Breast epithelium (tissue), 4 donors: ENCODE results near the gene ROCK1. TPM values are rescaled to one million over a fixed set of nuclear protein-coding genes. Genes with fewer than 3 reads are reported as not detected.

Experiments used
- DNase-seq, 2 donors: peaks; one replicate each; pipeline ENCODE4 v3.0.0-alpha.2; 2019; ENCODE audit warnings: low spot score in 2 of 2
- H3K27ac ChIP-seq, 2 donors: fragments of 200-600 bp; sonication (generic) in 1 of 2; one replicate each; pipeline ENCODE4 v1.5.1; 2016 to 2019; ENCODE audit warnings: mild to moderate bottlenecking in 1 of 2
- H3K27me3 ChIP-seq, 2 donors: fragments of 200-600 bp; sonication (generic) in 1 of 2; one replicate each; pipeline versions ENCODE4 v1.5.1 to v1.6.0; 2017 to 2019; ENCODE audit warnings: control low read depth in 1 of 2, mild to moderate bottlenecking in 1 of 2
- H3K36me3 ChIP-seq: fragments of 200-600 bp; one replicate; pipeline ENCODE4 v1.5.1; 2019
- H3K4me1 ChIP-seq, 2 donors: fragments of 200-600 bp; sonication (generic); one replicate each; pipeline ENCODE4 v1.5.1; 2016 to 2019; ENCODE audit warnings: control low read depth in 1 of 2
- H3K4me3 ChIP-seq, 3 donors: fragments of 200-600 bp; sonication (generic); 1 replicate in 2 of 3; 2 replicates in 1 of 3; pipeline ENCODE4 v1.5.1; 2016 to 2019; ENCODE audit warnings: mild to moderate bottlenecking in 3 of 3, moderate library complexity in 2 of 3
- H3K9me3 ChIP-seq, 2 donors: fragments of 200-600 bp; sonication (generic) in 1 of 2; one replicate each; pipeline ENCODE4 v1.5.1; 2016 to 2019; ENCODE audit warnings: control low read depth in 1 of 2
- CTCF ChIP-seq, 3 donors: fragments of 450-650 bp; IDR thresholded peaks; one replicate each; pipeline ENCODE4 v1.5.1; 2016 to 2017; ENCODE audit warnings: antibody characterized with exemption in 3 of 3, mild to moderate bottlenecking in 3 of 3, moderate library complexity in 3 of 3
- POLR2A ChIP-seq: fragments of 450-650 bp; IDR thresholded peaks from one replicate; pipeline ENCODE4 v1.6.1; 2016; ENCODE audit warnings: antibody characterized with exemption, mild to moderate bottlenecking, moderate library complexity
- POLR2AphosphoS5 ChIP-seq, 3 donors: sonication (generic); formaldehyde crosslinking; IDR thresholded peaks; one replicate each; pipeline ENCODE4 v1.6.1; 2017; ENCODE audit warnings: antibody characterized with exemption in 3 of 3
- intact Hi-C: fragments of 100-400 bp; cut with DNase I; formaldehyde crosslinking; loops from one replicate; pipeline ENCODE4 v1.15.1; 2023; ENCODE audit warnings: low total_unique reads
- total RNA-seq, 3 donors: library from RNA; depleted of rRNA; stranded (reverse); fragments of >200 nt; gene quantifications; one replicate each; pipeline ENCODE4 v1.1.0, GENCODE V29; 2016

ROCK1 gene
- total RNA-seq, 3 donors from 2014 or later = 79.3 to 99.2 (median 86.6) TPM

- no peak for DNase-seq
- intact Hi-C loops = no loop called here
- H3K27me3 ChIP-seq = no peaks in the 10 kb centered on the region
- no peaks in the 10 kb centered on the region for H3K36me3 ChIP-seq
- H3K9me3 ChIP-seq = no peaks in the 10 kb centered on the region
- H3K4me3 ChIP-seq = no peak overlapping the region
- H3K27ac ChIP-seq = no peak overlapping the region
- TF ChIP-seq POLR2A = no peak
- H3K4me1 ChIP-seq = no peaks in the 10 kb centered on the region
These were observed 11.5 kb downstream of the ROCK1 start for GRCh38 chr18:21100146-21100545.

- no peak overlapping the region for H3K4me3 ChIP-seq
- TF ChIP-seq CTCF (IDR thresholded peaks at IDR 0.05) = no peak
- no peak for TF ChIP-seq POLR2A
- no peak for TF ChIP-seq POLR2AphosphoS5 (IDR thresholded peaks at IDR 0.05)
- no peaks in the 10 kb centered on the region for H3K4me1 ChIP-seq
- H3K9me3 ChIP-seq = no peaks in the 10 kb centered on the region
- DNase-seq = no peak
- no peaks in the 10 kb centered on the region for H3K27me3 ChIP-seq
- no peaks in the 10 kb centered on the region for H3K36me3 ChIP-seq
- intact Hi-C loops = no loop called here
- no peak overlapping the region for H3K27ac ChIP-seq
These were observed 12.2 kb downstream of the ROCK1 start for GRCh38 chr18:21099442-21099841.

GRCh38 chr18:21096760-21097159 is 14.9 kb downstream of the ROCK1 start:
- Histone ChIP-seq H3K4me3 (no peak overlapping the region), H3K36me3 (no peaks in the 10 kb centered on the region), H3K27me3 (no peaks in the 10 kb centered on the region), H3K9me3 (no peaks in the 10 kb centered on the region), H3K4me1 (no peaks in the 10 kb centered on the region), H3K27ac (no peak overlapping the region)
- DNase-seq = no peak
- no peak for TF ChIP-seq POLR2A
- no peak for TF ChIP-seq CTCF (IDR thresholded peaks at IDR 0.05)
- TF ChIP-seq POLR2AphosphoS5 (IDR thresholded peaks at IDR 0.05) = no peak
- intact Hi-C loops = no loop called here

- no peak for TF ChIP-seq POLR2AphosphoS5 (IDR thresholded peaks at IDR 0.05)
- TF ChIP-seq CTCF (IDR thresholded peaks at IDR 0.05) = no peak
- TF ChIP-seq POLR2A = no peak
- no peaks in the 10 kb centered on the region for H3K36me3 ChIP-seq
- H3K4me3 ChIP-seq = no peak overlapping the region
- DNase-seq = no peak
- intact Hi-C loops = no loop called here
- no peaks in the 10 kb centered on the region for H3K9me3 ChIP-seq
- no peak overlapping the region for H3K27ac ChIP-seq
- no peaks in the 10 kb centered on the region for H3K4me1 ChIP-seq
- H3K27me3 ChIP-seq = no peaks in the 10 kb centered on the region
These were observed 18.5 kb downstream of the ROCK1 start for GRCh38 chr18:21093133-21093532.

GRCh38 chr18:21090680-21091079 is 20.9 kb downstream of the ROCK1 start:
- Histone ChIP-seq H3K27ac (no peak overlapping the region), H3K27me3 (no peaks in the 10 kb centered on the region), H3K4me1 (no peaks in the 10 kb centered on the region), H3K9me3 (peaks cover 0 to 5% of the 10 kb centered on the region in 2 donors), H3K4me3 (no peak overlapping the region), H3K36me3 (no peaks in the 10 kb centered on the region)
- no peak for DNase-seq
- intact Hi-C loops = no loop called here
- no peak for TF ChIP-seq CTCF (IDR thresholded peaks at IDR 0.05)
- TF ChIP-seq POLR2AphosphoS5 (IDR thresholded peaks at IDR 0.05) = no peak
- TF ChIP-seq POLR2A = no peak

DNA sequence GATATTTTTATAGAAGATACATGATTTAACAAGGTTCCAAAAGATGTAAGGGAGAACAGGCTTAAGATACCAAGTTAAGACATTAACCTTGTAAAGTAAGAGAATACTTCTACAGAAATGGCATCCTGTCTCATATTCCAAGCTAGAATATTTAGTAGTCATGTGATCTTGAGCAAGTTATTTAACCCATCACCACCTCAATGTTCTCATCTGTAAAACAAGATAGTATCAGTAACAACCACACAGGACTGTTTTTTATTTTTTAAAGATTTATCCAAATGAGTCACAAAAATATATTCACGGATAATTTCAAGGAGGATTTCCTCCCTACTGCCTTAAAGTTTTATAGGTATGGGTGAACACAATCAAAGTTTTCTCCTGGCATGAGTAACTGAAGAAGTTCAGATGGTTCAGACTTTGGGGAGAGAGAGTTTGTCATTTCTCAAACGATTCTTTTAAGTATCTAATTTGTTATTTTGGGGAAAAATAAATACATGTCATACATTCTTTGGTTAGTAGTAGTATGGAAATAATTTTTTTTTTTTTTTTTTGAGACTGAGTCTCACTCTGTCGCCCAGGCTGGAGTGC is 25.9 kb downstream of the ROCK1 start:
- DNase-seq = no peak
- intact Hi-C loops = no loop called here
- TF ChIP-seq POLR2AphosphoS5 (IDR thresholded peaks at IDR 0.05) (no peak), POLR2A (no peak)
- Histone ChIP-seq H3K27me3 (no peaks in the 10 kb centered on the region), H3K27ac (no peak overlapping the region), H3K4me3 (no peak overlapping the region), H3K9me3 (peaks cover 0 to 5% of the 10 kb centered on the region in 2 donors), H3K4me1 (no peaks in the 10 kb centered on the region), H3K36me3 (no peaks in the 10 kb centered on the region)
